K562 (cell line): ENCODE results near the gene DUXB.

Experiments used
- CBFB ChIP-seq: sonication (generic); formaldehyde crosslinking; IDR thresholded peaks from 2 replicates; pipeline ENCODE4 v1.4.0; 2020; ENCODE audit warnings: mild to moderate bottlenecking, missing genetic modification reagents
- CHD4 ChIP-seq: fragments of 200-600 bp; sonication (generic); IDR thresholded peaks from 3 replicates; pipeline ENCODE4 v1.6.1; 2012; ENCODE audit warnings: low read depth, mild to moderate bottlenecking, mixed read lengths, low read length, inconsistent platforms; ENCODE audit not compliant: insufficient read depth, insufficient replicate concordance, poor library complexity, severe bottlenecking
- CREM ChIP-seq: IDR thresholded peaks from 2 replicates; pipeline ENCODE4 v1.6.1; 2014; ENCODE audit warnings: antibody characterized with exemption, low read depth
- DPF2 ChIP-seq: fragments of 450-650 bp; IDR thresholded peaks from 2 replicates; pipeline ENCODE4 v1.6.1; 2016
- HDAC3 ChIP-seq: fragments of 450-650 bp; IDR thresholded peaks from 2 replicates; pipeline ENCODE4 v1.6.1; 2018; ENCODE audit warnings: borderline replicate concordance, mild to moderate bottlenecking, moderate library complexity; ENCODE audit not compliant: partially characterized antibody
- TCF7L2 ChIP-seq: fragments of 150-350 bp; IDR thresholded peaks from 2 replicates; pipeline ENCODE4 v1.6.1; 2016; ENCODE audit warnings: low read depth, mild to moderate bottlenecking, low read length, moderate library complexity
- ZNF12 ChIP-seq: sonication (generic); formaldehyde crosslinking; IDR thresholded peaks from 2 replicates; pipeline ENCODE4 v1.4.0; 2020; ENCODE audit warnings: mild to moderate bottlenecking, missing genetic modification reagents
- ZNF124 ChIP-seq: sonication (generic); formaldehyde crosslinking; IDR thresholded peaks from 2 replicates; pipeline ENCODE4 v1.8.1; 2022; ENCODE audit warnings: missing genetic modification reagents
- ZSCAN29 ChIP-seq: fragments of 450-650 bp; IDR thresholded peaks from 2 replicates; pipeline ENCODE4 v1.6.1; 2017
- TF ChIP-seq, protein P1 (sequence below), 2 experiments: fragments of 450-650 bp in 1 of 2; sonication (generic) in 1 of 2; formaldehyde crosslinking; conservative IDR thresholded peaks; 2 replicates each; pipeline versions ENCODE4 v1.4.0 to v1.8.1; 2020 to 2022; ENCODE audit warnings: mild to moderate bottlenecking in 1 of 2, missing genetic modification reagents in 1 of 2
- TF ChIP-seq, protein P2 (sequence below), 3 experiments: IDR thresholded peaks in 2 of 3; conservative IDR thresholded peaks in 1 of 3; 2 replicates each; pipeline ENCODE4 v1.5.1; 2011 to 2012; ENCODE audit warnings: low read length in 3 of 3, mild to moderate bottlenecking in 3 of 3, control low read depth in 2 of 3, improper control_type of control experiment in 1 of 3, inconsistent platforms in 1 of 3, low read depth in 1 of 3, mixed read lengths in 1 of 3, moderate library complexity in 1 of 3; ENCODE audit not compliant: insufficient read depth in 2 of 3
- TF ChIP-seq, protein P3 (sequence below): fragments of 150-350 bp; IDR thresholded peaks from 2 replicates; pipeline ENCODE4 v1.6.1; 2014; ENCODE audit warnings: low read depth, mild to moderate bottlenecking, low read length, borderline replicate concordance

DNA sequence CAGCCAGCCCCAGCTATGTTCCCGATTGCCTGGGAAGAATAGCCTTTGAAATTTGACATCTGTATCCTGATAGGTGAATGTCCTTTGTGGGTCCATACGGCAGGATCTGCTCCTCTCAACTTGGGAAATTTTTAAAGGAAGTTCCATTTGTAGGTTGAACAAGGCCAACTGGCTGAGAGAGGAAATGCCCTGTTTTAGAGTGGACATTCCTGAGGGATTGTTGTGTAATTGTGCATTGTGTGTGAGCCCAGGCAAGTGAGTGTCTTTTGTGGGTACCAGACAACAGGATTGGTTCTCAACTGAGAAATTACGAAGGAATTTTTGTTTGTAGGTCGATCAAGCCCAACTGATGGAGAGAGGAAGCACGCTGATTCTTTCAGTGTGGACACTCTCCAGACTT, 21.9 kb downstream of the DUXB start:
- no peak for TF ChIP-seq CHD4
- TF ChIP-seq, protein P1, sequence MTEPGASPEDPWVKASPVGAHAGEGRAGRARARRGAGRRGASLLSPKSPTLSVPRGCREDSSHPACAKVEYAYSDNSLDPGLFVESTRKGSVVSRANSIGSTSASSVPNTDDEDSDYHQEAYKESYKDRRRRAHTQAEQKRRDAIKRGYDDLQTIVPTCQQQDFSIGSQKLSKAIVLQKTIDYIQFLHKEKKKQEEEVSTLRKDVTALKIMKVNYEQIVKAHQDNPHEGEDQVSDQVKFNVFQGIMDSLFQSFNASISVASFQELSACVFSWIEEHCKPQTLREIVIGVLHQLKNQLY (CRISPR knock-in tag; conservative IDR thresholded peaks at IDR 0.05) = no peak
- TF ChIP-seq ZNF12 (CRISPR knock-in tag) = no peak
- no peak for TF ChIP-seq ZSCAN29
- TF ChIP-seq DPF2 = no peak
- TF ChIP-seq CBFB (CRISPR knock-in tag) = no peak
- TF ChIP-seq ZNF124 (CRISPR knock-in tag) = no peak
- no peak for TF ChIP-seq CREM
- no peak for TF ChIP-seq HDAC3
- TF ChIP-seq, protein P2, sequence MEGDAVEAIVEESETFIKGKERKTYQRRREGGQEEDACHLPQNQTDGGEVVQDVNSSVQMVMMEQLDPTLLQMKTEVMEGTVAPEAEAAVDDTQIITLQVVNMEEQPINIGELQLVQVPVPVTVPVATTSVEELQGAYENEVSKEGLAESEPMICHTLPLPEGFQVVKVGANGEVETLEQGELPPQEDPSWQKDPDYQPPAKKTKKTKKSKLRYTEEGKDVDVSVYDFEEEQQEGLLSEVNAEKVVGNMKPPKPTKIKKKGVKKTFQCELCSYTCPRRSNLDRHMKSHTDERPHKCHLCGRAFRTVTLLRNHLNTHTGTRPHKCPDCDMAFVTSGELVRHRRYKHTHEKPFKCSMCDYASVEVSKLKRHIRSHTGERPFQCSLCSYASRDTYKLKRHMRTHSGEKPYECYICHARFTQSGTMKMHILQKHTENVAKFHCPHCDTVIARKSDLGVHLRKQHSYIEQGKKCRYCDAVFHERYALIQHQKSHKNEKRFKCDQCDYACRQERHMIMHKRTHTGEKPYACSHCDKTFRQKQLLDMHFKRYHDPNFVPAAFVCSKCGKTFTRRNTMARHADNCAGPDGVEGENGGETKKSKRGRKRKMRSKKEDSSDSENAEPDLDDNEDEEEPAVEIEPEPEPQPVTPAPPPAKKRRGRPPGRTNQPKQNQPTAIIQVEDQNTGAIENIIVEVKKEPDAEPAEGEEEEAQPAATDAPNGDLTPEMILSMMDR (IDR thresholded peaks at IDR 0.05 in 2 of 3, conservative IDR thresholded peaks at IDR 0.05 in 1 of 3; ENCODE audit: insufficient read depth in 2 of 3, low read depth in 1 of 3, low read length in 3 of 3) = no peak
- no peak for TF ChIP-seq TCF7L2
- TF ChIP-seq, protein P3, sequence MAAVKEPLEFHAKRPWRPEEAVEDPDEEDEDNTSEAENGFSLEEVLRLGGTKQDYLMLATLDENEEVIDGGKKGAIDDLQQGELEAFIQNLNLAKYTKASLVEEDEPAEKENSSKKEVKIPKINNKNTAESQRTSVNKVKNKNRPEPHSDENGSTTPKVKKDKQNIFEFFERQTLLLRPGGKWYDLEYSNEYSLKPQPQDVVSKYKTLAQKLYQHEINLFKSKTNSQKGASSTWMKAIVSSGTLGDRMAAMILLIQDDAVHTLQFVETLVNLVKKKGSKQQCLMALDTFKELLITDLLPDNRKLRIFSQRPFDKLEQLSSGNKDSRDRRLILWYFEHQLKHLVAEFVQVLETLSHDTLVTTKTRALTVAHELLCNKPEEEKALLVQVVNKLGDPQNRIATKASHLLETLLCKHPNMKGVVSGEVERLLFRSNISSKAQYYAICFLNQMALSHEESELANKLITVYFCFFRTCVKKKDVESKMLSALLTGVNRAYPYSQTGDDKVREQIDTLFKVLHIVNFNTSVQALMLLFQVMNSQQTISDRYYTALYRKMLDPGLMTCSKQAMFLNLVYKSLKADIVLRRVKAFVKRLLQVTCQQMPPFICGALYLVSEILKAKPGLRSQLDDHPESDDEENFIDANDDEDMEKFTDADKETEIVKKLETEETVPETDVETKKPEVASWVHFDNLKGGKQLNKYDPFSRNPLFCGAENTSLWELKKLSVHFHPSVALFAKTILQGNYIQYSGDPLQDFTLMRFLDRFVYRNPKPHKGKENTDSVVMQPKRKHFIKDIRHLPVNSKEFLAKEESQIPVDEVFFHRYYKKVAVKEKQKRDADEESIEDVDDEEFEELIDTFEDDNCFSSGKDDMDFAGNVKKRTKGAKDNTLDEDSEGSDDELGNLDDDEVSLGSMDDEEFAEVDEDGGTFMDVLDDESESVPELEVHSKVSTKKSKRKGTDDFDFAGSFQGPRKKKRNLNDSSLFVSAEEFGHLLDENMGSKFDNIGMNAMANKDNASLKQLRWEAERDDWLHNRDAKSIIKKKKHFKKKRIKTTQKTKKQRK = no peak
